AG04449 (cell line): ENCODE data around the gene BANP.
"Not testable (repeated sequence)": the region's sequence is repeated elsewhere in the genome, so short reads cannot be mapped to it uniquely, and the experiment has no call there.

Experiments used
- CTCF ChIA-PET: fragments of 350-600 bp; formaldehyde crosslinking; extraction: SDS; loops from one replicate; lab custom pipeline; 2021; ENCODE audit warnings: antibody characterized with exemption; lab: Yijun Ruan, JAX
- POLR2A ChIA-PET: fragments of 400-600, 350-600 bp; formaldehyde crosslinking; extraction: SDS; loops from one replicate; lab custom pipeline; 2020; ENCODE audit warnings: antibody characterized with exemption, inconsistent platforms; lab: Yijun Ruan, JAX
- DNase-seq: peaks from one replicate; pipeline ENCODE4 v3.0.0-alpha.2; 2010; ENCODE audit warnings: low read depth, low spot score
- H3K4me3 ChIP-seq: 2 replicates; pipeline ENCODE4 v1.5.1; 2011; ENCODE audit warnings: low read depth, mild to moderate bottlenecking, control low read depth, low read length
- CTCF ChIP-seq: IDR thresholded peaks from one replicate; pipeline ENCODE4 v1.5.1; 2011; ENCODE audit warnings: mild to moderate bottlenecking, moderate library complexity, low read length, control low read depth, inconsistent platforms; ENCODE audit not compliant: insufficient read depth; ENCODE audit errors: missing control alignments

The BANP gene

GRCh38 chr16:88022076-88023042 is 71.1 kb downstream of the BANP start:
- no peak for DNase-seq
- ChIA-PET CTCF (interaction anchor here (0.8 to 1.5 kb wide), 3 partner anchors 8 to 65 kb away, joined by 3 to 4 read pairs (median 4); no protein-coding TSS in a partner anchor), POLR2A (no interaction called here)
- TF ChIP-seq CTCF, result no peak
- H3K4me3 ChIP-seq, result no peak overlapping the region

- ChIA-PET CTCF (interaction anchor here (0.7 to 2.5 kb wide), 6 partner anchors 9 to 543 kb away, joined by 3 to 16 read pairs (median 4); no protein-coding TSS in a partner anchor), POLR2A (no interaction called here)
Measured at GRCh38 chr16:88023366-88023765, 72.1 kb downstream of the BANP start.

GRCh38 chr16:88023786-88024185 is 72.6 kb downstream of the BANP start:
- TF ChIP-seq CTCF, result no peak
- no peak for DNase-seq
- ChIA-PET POLR2A (no interaction called here), CTCF (interaction anchor here (0.7 to 2.5 kb wide), 8 partner anchors 9 to 543 kb away, joined by 3 to 16 read pairs (median 4); no protein-coding TSS in a partner anchor)
- no peak overlapping the region for H3K4me3 ChIP-seq

More at GRCh38 chr16:88023366-88023765, 72.1 kb downstream of the BANP start:
- no peak for TF ChIP-seq CTCF
- DNase-seq, result no peak
- H3K4me3 ChIP-seq, result no peak overlapping the region

- TF ChIP-seq CTCF, result peak; percentile 76
- H3K4me3 ChIP-seq, POLR2A ChIA-PET, DNase-seq: not testable (repeated sequence)
- CTCF ChIA-PET, result interaction anchor here (0.6 to 2.5 kb wide), 5 partner anchors 10 to 416 kb away, joined by 3 to 16 read pairs (median 3); no protein-coding TSS in a partner anchor
Measured at GRCh38 chr16:88024491-88025085, 73.4 kb downstream of the BANP start.

- H3K4me3 ChIP-seq, POLR2A ChIA-PET: not testable (repeated sequence)
- TF ChIP-seq CTCF, result peak; percentile 36
- CTCF ChIA-PET, result interaction anchor here (0.6 to 2.5 kb wide), 3 partner anchors 10 to 416 kb away, joined by 3 to 16 read pairs (median 3); no protein-coding TSS in a partner anchor
- peak; percentile 16 for DNase-seq
Measured at GRCh38 chr16:88025086-88025492, 73.9 kb downstream of the BANP start.

- DNase-seq, H3K4me3 ChIP-seq, CTCF ChIA-PET, POLR2A ChIA-PET: not testable (repeated sequence)
Measured at GRCh38 chr16:88025828-88026555, 74.8 kb downstream of the BANP start.
